NCI-H226 (cell line): ENCODE measurements around the gene UGT1A6.
"Not testable (repeated sequence)": the region's sequence is repeated elsewhere in the genome, so short reads cannot be mapped to it uniquely, and the experiment has no call there.

Experiments used
- DNase-seq: peaks from one replicate; pipeline ENCODE4 v3.0.0-alpha.2; 2015

The UGT1A6 gene

DNA sequence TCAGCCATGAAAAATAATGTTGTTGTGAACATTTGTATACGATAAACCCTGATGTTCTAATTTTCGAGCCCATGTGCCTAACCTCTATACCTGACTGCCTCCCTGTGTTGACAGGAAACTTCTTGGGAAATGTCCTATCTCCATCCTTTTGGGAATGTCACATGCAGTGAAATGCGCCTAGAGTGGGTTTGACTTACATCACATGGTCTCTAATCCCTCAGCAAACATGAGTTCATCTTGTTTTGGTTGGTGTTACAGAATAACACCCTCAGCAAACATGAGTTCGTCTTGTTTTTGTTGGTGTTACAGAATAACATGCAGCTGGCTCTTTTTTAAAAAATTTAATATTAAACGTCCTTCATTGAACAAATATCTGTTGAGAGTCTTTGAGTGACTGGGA lies 4.3 kb upstream of the UGT1A6 start:
- DNase-seq = no peak

DNA sequence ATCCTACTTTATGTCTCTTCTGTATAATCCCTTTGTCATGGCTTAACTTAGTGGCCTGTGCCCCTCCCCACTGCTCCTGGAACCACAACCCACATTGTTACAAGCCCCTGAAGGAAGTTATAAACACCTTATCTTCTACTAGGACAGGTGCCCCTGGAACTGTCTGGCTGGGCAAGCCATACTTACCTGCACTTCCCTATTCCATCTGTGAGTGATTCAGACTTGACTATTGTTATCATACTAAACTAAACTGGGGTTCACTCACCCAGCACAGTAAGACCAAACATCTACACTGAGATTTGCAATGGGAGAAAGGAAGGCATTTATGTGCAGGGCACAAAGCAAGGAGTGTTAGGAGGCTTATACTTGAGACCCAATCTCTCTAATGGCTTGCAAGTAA lies 3.7 kb upstream of the UGT1A6 start:
- no peak for DNase-seq

GRCh38 chr2:233689501-233689900 lies 3.2 kb upstream of the UGT1A6 start:
- peak; percentile 23 for DNase-seq

GRCh38 chr2:233690444-233690843 lies 2.2 kb upstream of the UGT1A6 start:
- DNase-seq = peak; percentile 51

DNA sequence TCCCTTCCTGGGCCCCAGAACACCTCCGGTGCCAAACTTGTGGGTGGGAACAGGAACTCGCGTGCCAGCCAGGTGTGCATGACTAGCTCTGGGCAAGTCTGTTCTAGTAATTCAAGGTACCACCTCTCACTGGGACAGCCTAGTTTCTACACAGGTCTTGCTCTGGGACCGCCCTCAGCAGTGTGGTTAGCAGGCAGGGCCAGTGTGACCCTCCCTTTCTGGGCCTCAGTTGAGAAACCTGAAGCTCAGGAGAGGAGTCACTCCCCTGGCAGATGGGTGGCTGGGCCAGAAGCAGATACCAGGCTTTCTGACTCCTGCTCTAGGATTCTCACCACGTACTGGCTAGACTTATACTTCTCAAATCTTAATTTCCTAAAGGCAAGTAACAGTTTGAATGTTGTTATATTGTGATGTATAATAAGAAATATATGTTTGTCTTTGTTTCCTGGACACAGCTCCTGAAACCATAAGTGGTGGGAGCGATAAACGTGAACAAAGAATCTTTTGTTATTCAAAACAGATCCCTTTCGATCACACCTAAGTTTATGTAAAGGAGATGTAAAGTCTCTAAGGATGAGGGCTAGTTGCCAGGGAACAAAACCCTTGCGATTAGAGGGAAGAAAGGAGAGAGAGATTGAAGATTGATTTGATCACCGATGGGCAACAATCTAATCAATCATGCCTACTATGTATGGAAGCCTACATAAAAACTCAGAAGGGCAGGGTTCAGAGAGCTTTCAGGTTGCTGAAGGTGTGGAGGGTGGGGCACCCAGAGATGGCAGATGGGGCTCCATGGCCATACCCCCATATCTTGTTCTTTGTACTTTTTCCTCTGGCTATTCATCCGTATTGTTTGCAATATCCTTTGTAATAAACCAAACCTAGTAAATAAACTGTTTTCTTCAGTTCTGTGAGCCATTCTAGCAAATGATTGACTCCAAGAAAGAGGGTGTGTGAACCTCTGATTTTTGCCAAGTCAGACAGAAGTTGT lies 952 bp upstream of the UGT1A6 start:
- no peak for DNase-seq

DNA sequence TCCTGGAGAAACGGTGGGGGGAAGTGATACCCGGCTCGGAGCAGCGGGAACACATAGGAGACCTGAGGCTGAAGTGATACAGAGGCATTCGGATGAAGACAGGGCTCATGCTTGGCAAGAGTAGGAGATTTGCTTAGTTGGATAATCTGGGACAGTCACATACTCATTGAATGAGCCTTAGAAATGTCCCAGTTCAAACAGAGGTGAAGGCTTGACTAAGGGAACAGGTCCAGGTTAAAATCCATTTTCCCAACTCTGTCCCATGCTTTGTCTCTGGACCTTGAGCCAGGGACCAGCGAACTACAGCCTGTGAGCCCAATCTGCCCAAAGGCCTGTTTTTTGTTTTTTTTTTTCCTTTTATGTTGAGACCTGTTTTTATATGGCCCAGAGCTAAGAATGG lies 1.3 kb downstream of the UGT1A6 start:
- DNase-seq = no peak

GRCh38 chr2:233698740-233699139 lies 6.0 kb downstream of the UGT1A6 start:
- no peak for DNase-seq

- no peak for DNase-seq
These were observed 6.8 kb downstream of the UGT1A6 start for GRCh38 chr2:233699424-233700027.

- DNase-seq = peak; percentile 86
These were observed 7.4 kb downstream of the UGT1A6 start for GRCh38 chr2:233700028-233700635.

DNA sequence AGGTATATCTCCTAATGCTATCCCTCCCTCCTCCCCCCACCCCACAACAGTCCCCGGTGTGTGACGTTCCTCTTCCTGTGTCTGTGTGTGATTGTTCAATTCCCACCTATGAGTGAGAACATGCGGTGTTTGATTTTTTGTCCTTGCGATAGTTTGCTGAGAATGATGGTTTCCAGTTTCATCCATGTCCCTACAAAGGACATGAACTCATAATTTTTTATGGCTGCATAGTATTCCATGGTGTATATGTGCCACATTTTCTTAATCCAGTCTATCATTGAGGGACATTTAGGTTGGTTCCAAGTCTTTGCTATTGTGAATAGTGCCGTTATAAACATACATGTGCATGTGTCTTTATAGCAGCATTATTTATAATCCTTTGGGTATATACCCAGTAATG lies 8.2 kb downstream of the UGT1A6 start:
- not testable (repeated sequence) for DNase-seq

DNA sequence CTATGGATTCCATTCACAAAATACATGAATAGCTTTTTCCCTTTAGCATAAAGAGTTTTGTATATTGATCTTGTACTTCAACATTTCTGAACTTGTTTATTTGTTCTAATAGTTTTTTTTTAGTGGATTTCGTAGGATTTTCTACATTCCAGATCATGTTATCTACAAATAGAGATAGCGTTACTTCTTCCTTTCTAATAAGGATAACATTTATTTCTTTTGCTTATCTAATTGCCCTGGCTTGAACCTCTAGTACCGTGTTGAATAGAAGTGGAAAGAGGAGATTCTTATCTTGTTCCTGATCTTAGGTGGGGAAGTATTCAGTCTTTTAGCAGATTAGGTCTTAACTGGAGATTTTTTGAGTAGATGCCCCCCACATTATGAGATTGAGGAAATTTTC lies 9.5 kb downstream of the UGT1A6 start:
- no peak for DNase-seq

DNA sequence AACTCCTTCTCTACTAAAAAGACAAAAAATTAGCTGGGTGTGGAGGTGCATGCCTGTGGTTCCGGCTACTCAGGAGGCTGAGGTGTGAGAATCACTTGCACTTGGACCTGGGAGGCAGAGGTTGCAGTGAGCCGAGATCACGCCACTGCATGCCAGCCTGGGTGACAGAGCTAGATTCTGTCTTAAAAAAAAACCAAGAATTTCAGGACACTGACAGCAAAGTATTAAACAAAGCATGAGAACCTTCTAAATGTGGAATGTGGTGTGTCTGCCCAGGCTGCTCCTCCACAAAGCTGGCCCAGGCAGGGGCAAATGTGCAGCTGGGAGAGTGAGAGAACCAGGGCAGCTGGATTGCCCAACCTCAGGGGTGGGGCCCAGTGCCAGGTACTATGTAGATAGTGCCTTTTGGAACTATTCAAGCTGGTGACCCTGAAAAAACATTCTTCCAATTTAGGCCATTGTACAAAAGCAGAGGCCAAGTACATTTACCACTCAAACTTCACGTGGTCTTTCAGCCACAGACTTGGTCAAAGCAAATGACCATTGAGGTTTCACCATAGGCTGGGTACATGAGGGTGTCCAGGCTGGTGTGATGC lies 13.3 kb downstream of the UGT1A6 start:
- DNase-seq = peak; percentile 90

- peak; percentile 95 for DNase-seq
These were observed 14.0 kb downstream of the UGT1A6 start for GRCh38 chr2:233706720-233707119.

GRCh38 chr2:233707940-233708644 lies 15.4 kb downstream of the UGT1A6 start:
- DNase-seq = peak; percentile 67

DNA sequence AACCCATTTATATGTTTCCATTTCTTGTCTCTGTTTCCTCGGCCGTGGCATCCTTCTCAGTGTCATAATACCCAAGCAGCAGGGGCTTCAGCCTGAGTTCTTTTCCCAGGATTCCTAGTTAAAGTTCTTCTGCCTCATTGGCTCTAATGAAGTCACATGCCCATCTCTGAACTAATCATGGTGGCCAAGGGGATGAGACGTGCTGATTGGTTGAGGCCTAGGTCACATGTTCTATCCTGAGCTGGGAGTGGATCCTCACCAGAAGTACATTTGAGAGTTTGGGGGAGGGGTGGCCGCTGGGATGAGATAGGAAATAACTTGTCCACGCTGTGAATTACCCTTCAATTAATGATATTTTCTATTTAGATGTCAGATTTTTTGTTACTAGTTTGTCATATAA lies 16.3 kb downstream of the UGT1A6 start:
- no peak for DNase-seq

- peak; percentile 69 for DNase-seq
These were observed 18.8 kb downstream of the UGT1A6 start for GRCh38 chr2:233711312-233712008.

- no peak for DNase-seq
These were observed 20.0 kb downstream of the UGT1A6 start, which contains the start of gene UGT1A5 for GRCh38 chr2:233712611-233713261. TSS of gene UGT1A5 (plus strand) at chr2:233712907. CDS start at chr2:233712992, 85 bp downstream.

- no peak for DNase-seq
These were observed 20.5 kb downstream of the UGT1A6 start for GRCh38 chr2:233713262-233713615.

GRCh38 chr2:233714121-233714520 lies 21.4 kb downstream of the UGT1A6 start:
- no peak for DNase-seq

GRCh38 chr2:233718552-233718951 lies 25.9 kb downstream of the UGT1A6 start, which contains the start of gene UGT1A4:
TSS of gene UGT1A4 (plus strand) at chr2:233718736. CDS start at chr2:233718821, 85 bp downstream.
- DNase-seq = no peak

GRCh38 chr2:233728723-233729301 lies 36.1 kb downstream of the UGT1A6 start, which contains the start of gene UGT1A3:
TSS of gene UGT1A3 (plus strand) at chr2:233729042. CDS start at chr2:233729127, 85 bp downstream.
- no peak for DNase-seq
